BJ (cell line): ENCODE data around the gene KRTAP10-1. TPM values are rescaled to one million over a fixed set of nuclear protein-coding genes. Genes with fewer than 3 reads are reported as not detected.

Experiments
- CTCF ChIA-PET: fragments of 350-600 bp; formaldehyde crosslinking; extraction: SDS; loops from one replicate; lab custom pipeline; 2021; ENCODE audit warnings: antibody characterized with exemption, inconsistent platforms; lab: Yijun Ruan, JAX
- POLR2A ChIA-PET: fragments of 300-600 bp; sonication (Branson Sonifier 250); formaldehyde crosslinking; extraction: SDS; loops from one replicate; lab custom pipeline; 2021; ENCODE audit warnings: antibody characterized with exemption; lab: Charles Lee
- DNase-seq: peaks from one replicate; pipeline ENCODE4 v3.0.0-alpha.2; 2011; ENCODE audit warnings: low read depth
- H3K27me3 ChIP-seq: 2 replicates; pipeline ENCODE4 v1.6.0; 2011; ENCODE audit warnings: low read length; ENCODE audit not compliant: control insufficient read depth, insufficient read depth
- H3K36me3 ChIP-seq: 2 replicates; pipeline ENCODE4 v1.5.1; 2011; ENCODE audit warnings: low read length; ENCODE audit not compliant: control insufficient read depth, insufficient read depth
- H3K4me3 ChIP-seq: 2 replicates; pipeline ENCODE4 v1.5.1; 2011; ENCODE audit warnings: low read depth, mild to moderate bottlenecking, control low read depth, low read length
- CTCF ChIP-seq: IDR thresholded peaks from 2 replicates; pipeline ENCODE4 v1.5.1; 2011; ENCODE audit warnings: low read depth, mild to moderate bottlenecking, control low read depth, inconsistent platforms, low read length, moderate library complexity; ENCODE audit not compliant: insufficient read depth
- polyA plus RNA-seq: library from polyadenylated mRNA; depleted of rRNA; stranded (reverse); fragments of >200 nt; gene quantifications from 2 replicates; pipeline ENCODE4 v1.2.3, GENCODE V29; 2011

KRTAP10-1 gene
- polyA plus RNA-seq, 1 experiment, result not detected

- no peak for DNase-seq
- POLR2A ChIA-PET, result no interaction called here
- H3K4me3 ChIP-seq, result no peak overlapping the region
- H3K27me3 ChIP-seq, result no peaks in the 10 kb centered on the region
- TF ChIP-seq CTCF, result no peak
- H3K36me3 ChIP-seq, result no peaks in the 10 kb centered on the region
- CTCF ChIA-PET, result interaction anchor here (0.7 kb wide), 1 partner anchor 36 kb away, joined by 3 read pairs; no protein-coding TSS in a partner anchor
Observed at GRCh38 chr21:44572959-44573583, 33.1 kb upstream of the KRTAP10-1 start.

GRCh38 chr21:44571844-44572782, 32.1 kb upstream of the KRTAP10-1 start:
- TF ChIP-seq CTCF, result no peak
- H3K27me3 ChIP-seq, result no peaks in the 10 kb centered on the region
- no peaks in the 10 kb centered on the region for H3K36me3 ChIP-seq
- H3K4me3 ChIP-seq, result no peak overlapping the region
- CTCF ChIA-PET, result no interaction called here
- DNase-seq, result no peak
- POLR2A ChIA-PET, result no interaction called here

- no peak for DNase-seq
- TF ChIP-seq CTCF, result no peak
- no peak overlapping the region for H3K4me3 ChIP-seq
- ChIA-PET CTCF (no interaction called here), POLR2A (no interaction called here)
- no peaks in the 10 kb centered on the region for H3K27me3 ChIP-seq
- H3K36me3 ChIP-seq, result no peaks in the 10 kb centered on the region
Observed at GRCh38 chr21:44571296-44571695, 31.3 kb upstream of the KRTAP10-1 start.

- CTCF ChIA-PET, result no interaction called here
- no peak for TF ChIP-seq CTCF
- DNase-seq, result no peak
- POLR2A ChIA-PET, result no interaction called here
- no peak overlapping the region for H3K4me3 ChIP-seq
- H3K27me3 ChIP-seq, result no peaks in the 10 kb centered on the region
- no peaks in the 10 kb centered on the region for H3K36me3 ChIP-seq
Observed at GRCh38 chr21:44569861-44570517, 30.0 kb upstream of the KRTAP10-1 start.
